H1 (cell line): ENCODE measurements around the gene NOS2. TPM values are rescaled to one million over a fixed set of nuclear protein-coding genes. Genes with fewer than 3 reads are reported as not detected.

ENCODE experiments used
- CTCF ChIA-PET: fragments of 300-600 bp; sonication (Branson Sonifier 250); formaldehyde crosslinking; loops from one replicate; lab custom pipeline; 2021; ENCODE audit not compliant: partially characterized antibody; lab: Charles Lee
- POLR2A ChIA-PET: fragments of 300-600 bp; sonication (Branson Sonifier 250); formaldehyde crosslinking; loops from one replicate; lab custom pipeline; 2021; ENCODE audit warnings: inconsistent platforms; ENCODE audit not compliant: partially characterized antibody; lab: Charles Lee
- DNase-seq, 2 experiments: peaks; one replicate each; pipeline versions ENCODE4 v3.0.0 to v3.0.0-alpha.2; 2010 to 2022; ENCODE audit warnings: low spot score in 2 of 2, low read depth in 1 of 2, mixed read lengths in 1 of 2
- FAIRE-seq: peaks from 2 replicates; lab custom pipeline; 2011; peaks lifted over from hg19 to GRCh38; lab: Jason Lieb, UNC
- H2AFZ ChIP-seq: 2 replicates; pipeline ENCODE4 v1.8.1; 2012; ENCODE audit warnings: low read length, inconsistent platforms
- H2AK5ac ChIP-seq: 2 replicates; pipeline ENCODE4 v1.6.1; 2013; ENCODE audit warnings: low read depth, low read length
- H2BK120ac ChIP-seq: replicated peaks from 2 replicates; pipeline ENCODE3; 2013; ENCODE audit warnings: low read depth, low read length, inconsistent platforms
- H2BK12ac ChIP-seq: 2 replicates; pipeline ENCODE4 v1.6.1; 2013; ENCODE audit warnings: low read depth, low read length
- H2BK15ac ChIP-seq: 2 replicates; pipeline ENCODE4 v1.6.1; 2013; ENCODE audit warnings: low read length
- H2BK20ac ChIP-seq: 2 replicates; pipeline ENCODE4 v1.6.1; 2013; ENCODE audit warnings: low read length
- H2BK5ac ChIP-seq: 2 replicates; pipeline ENCODE4 v1.6.1; 2013; ENCODE audit warnings: low read depth, low read length
- H3K14ac ChIP-seq: 2 replicates; pipeline ENCODE4 v1.6.1; 2013; ENCODE audit warnings: inconsistent platforms; ENCODE audit not compliant: insufficient read length
- H3K18ac ChIP-seq: 2 replicates; pipeline ENCODE4 v1.6.1; 2013; ENCODE audit warnings: low read length; ENCODE audit errors: extremely low read depth
- H3K23ac ChIP-seq: 2 replicates; pipeline ENCODE4 v1.6.1; 2013; ENCODE audit warnings: inconsistent platforms; ENCODE audit not compliant: insufficient read length
- H3K23me2 ChIP-seq: 2 replicates; pipeline ENCODE4 v1.6.1; 2013; ENCODE audit warnings: low read depth, low read length
- H3K27ac ChIP-seq: 2 replicates; pipeline ENCODE4 v1.6.1; 2011; ENCODE audit warnings: low read depth, low read length, inconsistent platforms
- H3K27me3 ChIP-seq, 4 experiments: replicated peaks in 1 of 4; 1 replicate in 1 of 4; 2 replicates in 3 of 4; pipeline versions ENCODE4 v1.6.1 to v1.8.1; 2011 to 2013; ENCODE audit warnings: low read length in 3 of 4, mild to moderate bottlenecking in 3 of 4, inconsistent platforms in 2 of 4, mixed read lengths in 2 of 4, moderate library complexity in 1 of 4; ENCODE audit not compliant: control insufficient read depth in 3 of 4, insufficient read depth in 3 of 4; ENCODE audit errors: extremely low read depth in 1 of 4
- H3K36me3 ChIP-seq, 4 experiments: 2 replicates each; pipeline versions ENCODE4 v1.6.1 to v1.8.1; 2011 to 2013; ENCODE audit warnings: mild to moderate bottlenecking in 4 of 4, low read length in 3 of 4, moderate library complexity in 2 of 4, control low read depth in 1 of 4, inconsistent platforms in 1 of 4; ENCODE audit not compliant: insufficient read depth in 4 of 4, control insufficient read depth in 2 of 4
- H3K4ac ChIP-seq: replicated peaks from 2 replicates; pipeline ENCODE3; 2013; ENCODE audit warnings: low read length, low read depth, mixed read lengths, inconsistent platforms; ENCODE audit not compliant: insufficient read length
- H3K4me1 ChIP-seq, 4 experiments: replicated peaks in 1 of 4; 1 replicate in 1 of 4; 2 replicates in 3 of 4; pipeline versions ENCODE4 v1.6.1 to v1.8.1; 2011 to 2013; ENCODE audit warnings: low read length in 3 of 4, inconsistent platforms in 2 of 4, mixed read lengths in 1 of 4; ENCODE audit not compliant: insufficient read depth in 4 of 4, control insufficient read depth in 3 of 4
- H3K4me2 ChIP-seq, 2 experiments: 2 replicates each; pipeline versions ENCODE4 v1.6.1 to v1.8.1; 2011 to 2013; ENCODE audit warnings: low read depth in 2 of 2, low read length in 2 of 2, control low read depth in 1 of 2, inconsistent platforms in 1 of 2, mild to moderate bottlenecking in 1 of 2; ENCODE audit not compliant: insufficient read depth in 1 of 2
- H3K4me3 ChIP-seq, 4 experiments: fragments of 200-600, 300-600 bp in 1 of 4; sonication (generic), shearing (Covaris generic), sonication (Bioruptor Twin) in 1 of 4; 2 replicates each; pipeline versions ENCODE4 v1.5.1 to v1.8.1; 2011 to 2016; ENCODE audit warnings: low read length in 4 of 4, low read depth in 3 of 4, control low read depth in 2 of 4, inconsistent platforms in 2 of 4, mild to moderate bottlenecking in 2 of 4, mixed read lengths in 1 of 4, moderate library complexity in 1 of 4; ENCODE audit not compliant: insufficient read depth in 2 of 4; ENCODE audit errors: extremely low read depth in 1 of 4
- H3K56ac ChIP-seq: replicated peaks from 2 replicates; pipeline ENCODE3; 2013; ENCODE audit warnings: low read depth, mild to moderate bottlenecking, mixed read lengths, low read length, inconsistent platforms; ENCODE audit not compliant: insufficient read length
- H3K79me1 ChIP-seq: 2 replicates; pipeline ENCODE4 v1.6.1; 2013; ENCODE audit warnings: low read depth, low read length, control low read depth
- H3K79me2 ChIP-seq, 2 experiments: 2 replicates each; pipeline versions ENCODE4 v1.6.1 to v1.8.1; 2012 to 2013; ENCODE audit warnings: low read length in 2 of 2, mild to moderate bottlenecking in 2 of 2, inconsistent platforms in 1 of 2; ENCODE audit not compliant: insufficient read depth in 2 of 2, control insufficient read depth in 1 of 2
- H3K9ac ChIP-seq, 4 experiments: replicated peaks in 1 of 4; 1 replicate in 1 of 4; 2 replicates in 3 of 4; pipeline versions ENCODE4 v1.6.1 to v1.8.1; 2011 to 2013; ENCODE audit warnings: low read depth in 3 of 4, low read length in 3 of 4, control low read depth in 2 of 4, mild to moderate bottlenecking in 2 of 4, moderate library complexity in 2 of 4, inconsistent platforms in 1 of 4; ENCODE audit errors: extremely low read depth in 1 of 4
- H3K9me3 ChIP-seq, 2 experiments: 2 replicates each; pipeline versions ENCODE4 v1.6.1 to v1.8.1; 2012 to 2013; ENCODE audit warnings: mild to moderate bottlenecking in 2 of 2, moderate library complexity in 2 of 2, control low read depth in 1 of 2, inconsistent platforms in 1 of 2, low read depth in 1 of 2, low read length in 1 of 2, mixed read lengths in 1 of 2; ENCODE audit not compliant: insufficient read depth in 2 of 2
- H4K20me1 ChIP-seq, 2 experiments: replicated peaks in 1 of 2; 2 replicates each; pipeline versions ENCODE3 to v1.8.1; 2011 to 2013; ENCODE audit warnings: inconsistent platforms in 2 of 2, low read length in 2 of 2, mild to moderate bottlenecking in 1 of 2; ENCODE audit not compliant: insufficient read depth in 2 of 2, control insufficient read depth in 1 of 2
- H4K5ac ChIP-seq: 2 replicates; pipeline ENCODE4 v1.6.1; 2013; ENCODE audit warnings: low read length, low read depth, mixed read lengths, inconsistent platforms; ENCODE audit not compliant: insufficient read length
- H4K8ac ChIP-seq: 2 replicates; pipeline ENCODE4 v1.8.0; 2013; ENCODE audit warnings: mild to moderate bottlenecking, moderate library complexity, low read length, inconsistent platforms; ENCODE audit not compliant: insufficient read depth; ENCODE audit errors: extremely low read depth
- H4K91ac ChIP-seq: replicated peaks from 2 replicates; pipeline ENCODE3; 2013; ENCODE audit warnings: low read length, mixed read lengths, inconsistent platforms; ENCODE audit not compliant: insufficient read length
- CHD2 ChIP-seq: IDR thresholded peaks from 2 replicates; pipeline ENCODE4 v1.6.1; 2012; ENCODE audit warnings: low read length, improper control_type of control experiment
- KDM4A ChIP-seq: IDR thresholded peaks from one replicate; pipeline ENCODE4 v1.7.1; 2012; ENCODE audit warnings: low read depth, mild to moderate bottlenecking, moderate library complexity, low read length, inconsistent platforms; ENCODE audit not compliant: severe bottlenecking
- RAD21 ChIP-seq, 2 experiments: IDR thresholded peaks in 1 of 2; conservative IDR thresholded peaks in 1 of 2; 2 replicates each; pipeline ENCODE4 v1.6.1; 2011; ENCODE audit warnings: low read depth in 2 of 2, low read length in 2 of 2, improper control_type of control experiment in 1 of 2, inconsistent platforms in 1 of 2, mild to moderate bottlenecking in 1 of 2, moderate library complexity in 1 of 2
- SAP30 ChIP-seq: fragments of 300-600 bp; sonication (generic); IDR thresholded peaks from 2 replicates; pipeline ENCODE4 v1.7.1; 2012; ENCODE audit warnings: low read length, moderate library complexity, mild to moderate bottlenecking, inconsistent platforms; ENCODE audit not compliant: insufficient read depth, insufficient replicate concordance
- SIN3A ChIP-seq, 2 experiments: IDR thresholded peaks in 1 of 2; conservative IDR thresholded peaks in 1 of 2; 2 replicates each; pipeline ENCODE4 v1.6.1; 2011 to 2012; ENCODE audit warnings: low read length in 2 of 2, improper control_type of control experiment in 1 of 2, low read depth in 1 of 2, mild to moderate bottlenecking in 1 of 2
- SP2 ChIP-seq: IDR thresholded peaks from 2 replicates; pipeline ENCODE4 v1.6.1; 2012; ENCODE audit warnings: mild to moderate bottlenecking, low read length, inconsistent platforms
- SP4 ChIP-seq: IDR thresholded peaks from 2 replicates; pipeline ENCODE4 v1.6.1; 2012; ENCODE audit warnings: low read length, inconsistent platforms
- TEAD4 ChIP-seq: IDR thresholded peaks from 2 replicates; pipeline ENCODE4 v1.6.1; 2012; ENCODE audit warnings: low read depth, low read length, inconsistent platforms, mixed read lengths
- YY1 ChIP-seq: IDR thresholded peaks from 2 replicates; pipeline ENCODE4 v1.6.1; 2011; ENCODE audit warnings: low read depth, mild to moderate bottlenecking, low read length
- WGBS, 2 experiments: shearing (Covaris generic) in 1 of 2; methylation state at CpG; one replicate each; pipeline versions ENCODE4 v1.1.6 to v1.1.7; 2013 to 2015; ENCODE audit warnings: low lambda C conversion rate in 2 of 2, mixed read lengths in 2 of 2, inconsistent platforms in 1 of 2, low coverage in 1 of 2, missing lambda C conversion rate in 1 of 2; ENCODE audit not compliant: insufficient replicate concordance in 2 of 2, insufficient coverage in 1 of 2, insufficient read length in 1 of 2; ENCODE audit errors: extremely low coverage in 1 of 2, missing lambda C conversion rate in 1 of 2; 5-methylcytosine and 5-hydroxymethylcytosine counted together
- polyA plus RNA-seq, 7 experiments: library from polyadenylated mRNA; depleted of rRNA in 3 of 7; stranded (reverse) in 5 of 7; unstranded in 2 of 7; fragments of >200 nt in 5 of 7; fragments of 200-250 nt in 2 of 7; gene quantifications; 1 replicate in 5 of 7; 2 replicates in 1 of 7; 4 replicates in 1 of 7; pipeline versions ENCODE4 v1.2.1 to v1.2.3, GENCODE V29; 2011 to 2013; ENCODE audit warnings: missing spikeins in 2 of 7, mixed read lengths in 2 of 7
- total RNA-seq: library from RNA; stranded (reverse); fragmentation: NEBNext Ultra II Directional; extraction: Animal tissue kit (Norgen Biotek cat#: 25700); gene quantifications from 2 replicates; pipeline ENCODE4 v1.2.1, GENCODE V29; 2021
- TF ChIP-seq, protein P1 (sequence below): IDR thresholded peaks from 2 replicates; pipeline ENCODE4 v1.6.1; 2012; ENCODE audit warnings: inconsistent platforms

NOS2 gene
- total and polyA plus RNA-seq, 2 of the 8 experiments (the other 6 are each of a cell fraction or from before 2014, with no cell fraction given), result 1.0 to 1.9 TPM

DNA sequence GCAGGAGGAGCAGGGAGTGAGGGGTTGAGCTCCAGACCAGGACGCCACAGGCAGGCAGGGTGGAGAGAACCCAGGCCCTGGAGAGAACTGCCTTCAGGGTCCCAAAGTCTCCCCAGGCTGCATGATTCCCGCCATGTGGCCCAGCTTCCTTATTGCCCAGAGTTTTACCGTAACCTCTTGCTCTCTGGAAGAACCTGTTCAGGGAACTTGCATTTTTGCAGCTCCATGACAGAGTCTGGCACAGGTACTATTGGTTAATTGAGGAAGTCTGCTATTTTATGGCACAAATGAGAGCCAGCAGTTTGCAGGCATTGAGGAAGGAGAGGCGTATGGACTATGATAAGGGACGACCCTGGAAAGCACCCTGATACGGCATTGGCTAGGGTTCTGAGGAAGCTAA lies 11.6 kb upstream of the NOS2 start:
- Histone ChIP-seq H3K36me3 (no peaks in the 10 kb centered on the region), H3K18ac (no peak overlapping the region), H2AK5ac (no peak overlapping the region), H2AFZ (no peak overlapping the region), H4K8ac (no peak overlapping the region), H2BK20ac (no peak overlapping the region), H3K56ac (no peak overlapping the region), H3K79me1 (no peaks in the 10 kb centered on the region), H3K79me2 (no peaks in the 10 kb centered on the region), H2BK120ac (no peak overlapping the region), H3K23ac (no peak overlapping the region), H3K9me3 (no peaks in the 10 kb centered on the region), H2BK15ac (no peak overlapping the region), H3K14ac (no peak overlapping the region), H4K5ac (no peak overlapping the region), H3K4me3 (no peak overlapping the region), H2BK5ac (no peak overlapping the region), H4K91ac (no peak overlapping the region), H4K20me1 (no peaks in the 10 kb centered on the region), H3K23me2 (peaks cover 2% of the 10 kb centered on the region; the same call in 1 of the 2 replicates), H3K27ac (no peak overlapping the region), H3K27me3 (no peaks in the 10 kb centered on the region), H3K4me1 (peaks cover 0 to 3% (median 0%) of the 10 kb centered on the region in 4 experiments; a peak in 1 of 7 replicates), H3K4me2 (no peak overlapping the region), H3K4ac (no peak overlapping the region), H3K9ac (no peak overlapping the region), H2BK12ac (no peak overlapping the region)
- ChIA-PET CTCF (interaction anchor here (0.9 to 9.4 kb wide), 4 partner anchors 9 to 72 kb away, joined by 4 to 299 read pairs (median 30); no protein-coding TSS in a partner anchor), POLR2A (no interaction called here)
- 89% methylated on average over 6 of the region's 6 CpGs; no CpG with 5 or more reads in 1 of the 2 experiments for WGBS, 2 experiments
- TF ChIP-seq SAP30, result no peak
- no peak for TF ChIP-seq TEAD4
- TF ChIP-seq KDM4A, result no peak
- TF ChIP-seq, protein P1, sequence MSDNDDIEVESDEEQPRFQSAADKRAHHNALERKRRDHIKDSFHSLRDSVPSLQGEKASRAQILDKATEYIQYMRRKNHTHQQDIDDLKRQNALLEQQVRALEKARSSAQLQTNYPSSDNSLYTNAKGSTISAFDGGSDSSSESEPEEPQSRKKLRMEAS, result no peak
- TF ChIP-seq CHD2, result no peak
- no peak for TF ChIP-seq YY1
- no peak for TF ChIP-seq SP4
- no peak for TF ChIP-seq RAD21 (IDR thresholded peaks at IDR 0.05 in 1 of 2, conservative IDR thresholded peaks at IDR 0.05 in 1 of 2; ENCODE audit: low read depth in 2 of 2, low read length in 2 of 2)
- no peak for TF ChIP-seq SIN3A (conservative IDR thresholded peaks at IDR 0.05 in 1 of 2, IDR thresholded peaks at IDR 0.05 in 1 of 2; ENCODE audit: low read depth in 1 of 2, low read length in 2 of 2)
- no peak for TF ChIP-seq SP2
- DNase-seq (no peak), FAIRE-seq (no peak)
